ENCODE measurements around the gene RIPOR1. TPM values are rescaled to one million over a fixed set of nuclear protein-coding genes. Genes with fewer than 3 reads are reported as not detected.

The RIPOR1 gene
- polyA plus RNA-seq, 1 donor (not counting 4 experiments of a cell fraction or from before 2014, with no cell fraction given) = 5.3 TPM

DNA sequence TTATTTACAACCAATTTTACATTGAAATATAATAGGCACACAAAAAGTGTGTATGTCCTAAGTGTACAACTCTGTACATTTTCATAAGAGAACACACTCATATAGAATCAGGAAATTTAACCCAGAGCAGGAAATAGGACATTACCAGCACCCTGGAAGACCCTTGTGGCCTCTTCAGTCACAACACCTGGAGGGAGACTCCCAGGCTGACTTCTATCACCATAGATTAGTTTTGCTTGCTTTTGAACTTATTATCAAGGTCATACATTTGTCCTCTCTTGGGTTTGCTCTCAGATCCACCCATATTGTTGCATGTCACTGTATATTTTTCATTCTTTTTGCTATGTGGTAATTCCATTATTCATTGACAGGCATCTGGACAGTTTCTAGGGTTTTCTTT is 5.8 kb downstream of the RIPOR1 start:
- peaks cover 30% of the 10 kb centered on the region for H3K79me2 ChIP-seq (ENCODE audit: control insufficient read depth, insufficient read depth, low read length)
- H3K4me2 ChIP-seq (ENCODE audit: control insufficient read depth, extremely low read depth, insufficient read depth, low read depth, low read length) = no peak overlapping the region

DNA sequence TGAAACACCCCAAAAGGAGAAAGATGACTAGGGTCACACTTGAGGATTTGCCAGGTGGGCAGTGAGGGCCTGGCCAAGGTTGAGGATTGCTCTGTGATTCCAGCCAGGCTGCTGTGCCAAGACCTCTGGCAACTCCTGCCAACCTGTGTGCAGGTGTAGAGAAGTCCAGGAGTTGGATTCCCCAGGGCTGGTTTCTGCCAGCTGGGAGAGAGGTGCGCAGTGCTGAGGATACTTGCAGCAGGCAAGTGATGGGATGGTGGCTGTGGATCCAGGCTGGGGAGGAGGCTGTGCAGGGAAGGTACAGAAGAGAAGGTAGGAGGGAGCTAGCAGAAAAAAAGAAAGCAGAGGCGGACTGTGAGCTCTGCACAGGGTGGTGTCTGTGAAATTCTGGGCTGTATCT is 6.6 kb downstream of the RIPOR1 start:
- peaks cover 2 to 9% of the 10 kb centered on the region in 2 experiments for H3K36me3 ChIP-seq (ENCODE audit: control insufficient read depth in 2 of 2, extremely low read depth in 1 of 2, insufficient read depth in 2 of 2, low read length in 2 of 2)
- dilution Hi-C loops (cut with MboI; ENCODE audit: extremely low pct_ligation_motif_present, low sequenced_read_pairs) = no loop called here
- no peak overlapping the region for H3K27ac ChIP-seq (ENCODE audit: control insufficient read depth, insufficient read depth, low read length)
- H3K27me3 ChIP-seq (ENCODE audit: control insufficient read depth, extremely low read depth, insufficient read depth, low read length) = no peaks in the 10 kb centered on the region
- DNase-seq (ENCODE audit: low read depth, low spot score) (no peak), FAIRE-seq (no peak)
- no peak overlapping the region for H3K4me2 ChIP-seq (ENCODE audit: control insufficient read depth, extremely low read depth, insufficient read depth, low read depth, low read length)
- H3K9me1 ChIP-seq (ENCODE audit: control insufficient read depth, extremely low read depth, insufficient read depth, low read length) = peaks cover 2% of the 10 kb centered on the region
- no peak overlapping the region for H3K9ac ChIP-seq (ENCODE audit: control insufficient read depth, extremely low read depth, insufficient read depth, low read length)
- TF ChIP-seq EZH2 (IDR thresholded peaks at IDR 0.05; ENCODE audit: low read length) = no peak
- TF ChIP-seq, protein P1, sequence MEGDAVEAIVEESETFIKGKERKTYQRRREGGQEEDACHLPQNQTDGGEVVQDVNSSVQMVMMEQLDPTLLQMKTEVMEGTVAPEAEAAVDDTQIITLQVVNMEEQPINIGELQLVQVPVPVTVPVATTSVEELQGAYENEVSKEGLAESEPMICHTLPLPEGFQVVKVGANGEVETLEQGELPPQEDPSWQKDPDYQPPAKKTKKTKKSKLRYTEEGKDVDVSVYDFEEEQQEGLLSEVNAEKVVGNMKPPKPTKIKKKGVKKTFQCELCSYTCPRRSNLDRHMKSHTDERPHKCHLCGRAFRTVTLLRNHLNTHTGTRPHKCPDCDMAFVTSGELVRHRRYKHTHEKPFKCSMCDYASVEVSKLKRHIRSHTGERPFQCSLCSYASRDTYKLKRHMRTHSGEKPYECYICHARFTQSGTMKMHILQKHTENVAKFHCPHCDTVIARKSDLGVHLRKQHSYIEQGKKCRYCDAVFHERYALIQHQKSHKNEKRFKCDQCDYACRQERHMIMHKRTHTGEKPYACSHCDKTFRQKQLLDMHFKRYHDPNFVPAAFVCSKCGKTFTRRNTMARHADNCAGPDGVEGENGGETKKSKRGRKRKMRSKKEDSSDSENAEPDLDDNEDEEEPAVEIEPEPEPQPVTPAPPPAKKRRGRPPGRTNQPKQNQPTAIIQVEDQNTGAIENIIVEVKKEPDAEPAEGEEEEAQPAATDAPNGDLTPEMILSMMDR (optimal IDR thresholded peaks at IDR 0.05 in 1 of 3, IDR thresholded peaks at IDR 0.05 in 1 of 3, conservative IDR thresholded peaks at IDR 0.05 in 1 of 3; ENCODE audit: extremely low read depth in 1 of 3, insufficient read depth in 2 of 3, low read length in 3 of 3) = no peak
- no peaks in the 10 kb centered on the region for H3K9me3 ChIP-seq (ENCODE audit: control insufficient read depth, low read depth, low read length)
- H3K79me2 ChIP-seq (ENCODE audit: control insufficient read depth, insufficient read depth, low read length) = peaks cover 27% of the 10 kb centered on the region
- H3K4me1 ChIP-seq (ENCODE audit: control insufficient read depth, extremely low read depth, insufficient read depth, low read length) = peaks cover 23% of the 10 kb centered on the region
- H2AFZ ChIP-seq (ENCODE audit: control insufficient read depth, low read length) = no peak overlapping the region
- H3K4me3 ChIP-seq (ENCODE audit: control insufficient read depth in 2 of 3, extremely low read depth in 1 of 3, insufficient read depth in 2 of 3, low read depth in 1 of 3, low read length in 3 of 3) = no peak overlapping the region
- peaks cover 10% of the 10 kb centered on the region for H4K20me1 ChIP-seq (ENCODE audit: control insufficient read depth, extremely low read depth, insufficient read depth, low read length)

More for the DNA sequence above, 5.8 kb downstream of the RIPOR1 start:
- Histone ChIP-seq H3K9me3 (ENCODE audit: control insufficient read depth, low read depth, low read length) (no peaks in the 10 kb centered on the region), H3K4me3 (ENCODE audit: control insufficient read depth in 2 of 3, extremely low read depth in 1 of 3, insufficient read depth in 2 of 3, low read depth in 1 of 3, low read length in 3 of 3) (no peak overlapping the region), H3K9ac (ENCODE audit: control insufficient read depth, extremely low read depth, insufficient read depth, low read length) (no peak overlapping the region), H2AFZ (ENCODE audit: control insufficient read depth, low read length) (no peak overlapping the region), H3K27me3 (ENCODE audit: control insufficient read depth, extremely low read depth, insufficient read depth, low read length) (no peaks in the 10 kb centered on the region), H4K20me1 (ENCODE audit: control insufficient read depth, extremely low read depth, insufficient read depth, low read length) (peaks cover 10% of the 10 kb centered on the region), H3K9me1 (ENCODE audit: control insufficient read depth, extremely low read depth, insufficient read depth, low read length) (peaks cover 2% of the 10 kb centered on the region), H3K4me1 (ENCODE audit: control insufficient read depth, extremely low read depth, insufficient read depth, low read length) (peaks cover 29% of the 10 kb centered on the region), H3K27ac (ENCODE audit: control insufficient read depth, insufficient read depth, low read length) (no peak overlapping the region), H3K36me3 (ENCODE audit: control insufficient read depth in 2 of 2, extremely low read depth in 1 of 2, insufficient read depth in 2 of 2, low read length in 2 of 2) (peaks cover 0 to 3% of the 10 kb centered on the region in 2 experiments)
- FAIRE-seq (no peak), DNase-seq (ENCODE audit: low read depth, low spot score) (no peak)
- no peak for TF ChIP-seq EZH2 (IDR thresholded peaks at IDR 0.05; ENCODE audit: low read length)
- TF ChIP-seq, protein P1 (optimal IDR thresholded peaks at IDR 0.05 in 1 of 3, IDR thresholded peaks at IDR 0.05 in 1 of 3, conservative IDR thresholded peaks at IDR 0.05 in 1 of 3; ENCODE audit: extremely low read depth in 1 of 3, insufficient read depth in 2 of 3, low read length in 3 of 3) = no peak
- dilution Hi-C loops (cut with MboI; ENCODE audit: extremely low pct_ligation_motif_present, low sequenced_read_pairs) = no loop called here
